IMR-90 (cell line): ENCODE data around the gene ZNF579. TPM values are rescaled to one million over a fixed set of nuclear protein-coding genes. Genes with fewer than 3 reads are reported as not detected.

ENCODE experiments used
- ATAC-seq: fragments of 200-7000 bp; cut with Tn5 transposase; 2 replicates; pipeline ENCODE4 v1.9.1; 2020; ENCODE audit warnings: low read depth, mild to moderate bottlenecking, moderate library complexity
- BruUV-seq: library from RNA; stranded (reverse); fragments of 400-500 nt; replicated peaks from 2 replicates; lab custom pipeline; 2021; lab: Mats Ljungman, UMichigan
- CTCF ChIA-PET: fragments of 300-600 bp; formaldehyde crosslinking; extraction: SDS; loops from one replicate; lab custom pipeline; 2021; ENCODE audit warnings: antibody characterized with exemption; lab: Yijun Ruan, JAX
- POLR2A ChIA-PET: fragments of 300-600 bp; sonication (Branson Sonifier 250); formaldehyde crosslinking; loops from one replicate; lab custom pipeline; 2022; ENCODE audit warnings: antibody characterized with exemption; ENCODE audit not compliant: unreplicated experiment; lab: Charles Lee
- DNase-seq: peaks from one replicate; pipeline ENCODE4 v3.0.0; 2013
- H2AFZ ChIP-seq: replicated peaks from 2 replicates; pipeline ENCODE3; 2013; ENCODE audit warnings: low read length, mild to moderate bottlenecking; ENCODE audit not compliant: poor library complexity
- H2AK5ac ChIP-seq: 2 replicates; pipeline ENCODE4 v1.6.1; 2013; ENCODE audit warnings: low read depth, low read length, inconsistent platforms
- H2AK9ac ChIP-seq: replicated peaks from 2 replicates; pipeline ENCODE3; 2013; ENCODE audit warnings: mild to moderate bottlenecking, low read depth, low read length, moderate library complexity; ENCODE audit not compliant: poor library complexity
- H2BK120ac ChIP-seq: 2 replicates; pipeline ENCODE4 v1.6.1; 2013; ENCODE audit warnings: low read depth, low read length, inconsistent platforms
- H2BK15ac ChIP-seq: 3 replicates; pipeline ENCODE4 v1.6.1; 2013; ENCODE audit warnings: low read depth, low read length, inconsistent platforms
- H2BK20ac ChIP-seq: 2 replicates; pipeline ENCODE4 v1.6.1; 2013; ENCODE audit warnings: low read depth, mild to moderate bottlenecking, inconsistent platforms, low read length, moderate library complexity
- H2BK5ac ChIP-seq: 2 replicates; pipeline ENCODE4 v1.6.1; 2013; ENCODE audit warnings: mild to moderate bottlenecking, low read depth, low read length, inconsistent platforms; ENCODE audit not compliant: poor library complexity, severe bottlenecking
- H3K14ac ChIP-seq: replicated peaks from 2 replicates; pipeline ENCODE4 v1.6.1; 2013; ENCODE audit warnings: low read depth, low read length, inconsistent platforms
- H3K18ac ChIP-seq: 2 replicates; pipeline ENCODE4 v1.6.1; 2013; ENCODE audit warnings: low read depth, low read length, control low read depth
- H3K23ac ChIP-seq: 2 replicates; pipeline ENCODE4 v1.6.1; 2013; ENCODE audit warnings: low read depth, low read length, inconsistent platforms
- H3K27ac ChIP-seq: 2 replicates; pipeline ENCODE4 v1.5.1; 2013; ENCODE audit warnings: mild to moderate bottlenecking, control low read depth, low read length; ENCODE audit not compliant: insufficient read depth
- H3K27me3 ChIP-seq: 2 replicates; pipeline ENCODE4 v1.6.1; 2013; ENCODE audit warnings: low read length; ENCODE audit not compliant: control insufficient read depth, insufficient read depth
- H3K36me3 ChIP-seq: 2 replicates; pipeline ENCODE4 v1.6.1; 2013; ENCODE audit warnings: low read length, mixed read lengths; ENCODE audit not compliant: control insufficient read depth, insufficient read depth
- H3K4ac ChIP-seq: 2 replicates; pipeline ENCODE4 v1.6.1; 2013; ENCODE audit warnings: low read depth, low read length, inconsistent platforms
- H3K4me1 ChIP-seq: 2 replicates; pipeline ENCODE4 v1.6.1; 2013; ENCODE audit warnings: low read length, mixed read lengths; ENCODE audit not compliant: control insufficient read depth, insufficient read depth
- H3K4me2 ChIP-seq: 2 replicates; pipeline ENCODE4 v1.6.1; 2013; ENCODE audit warnings: low read depth, mild to moderate bottlenecking, control low read depth, low read length, moderate library complexity
- H3K4me3 ChIP-seq: 2 replicates; pipeline ENCODE4 v1.5.1; 2013; ENCODE audit warnings: low read depth, mild to moderate bottlenecking, control low read depth, low read length, moderate library complexity; ENCODE audit not compliant: insufficient read depth
- H3K56ac ChIP-seq: 2 replicates; pipeline ENCODE4 v1.6.1; 2013; ENCODE audit warnings: low read length, inconsistent platforms; ENCODE audit not compliant: insufficient read depth; ENCODE audit errors: extremely low read depth
- H3K79me1 ChIP-seq, 2 experiments: 2 replicates each; pipeline ENCODE4 v1.6.1; 2013; ENCODE audit warnings: low read length in 2 of 2, inconsistent platforms in 1 of 2, low read depth in 1 of 2
- H3K9ac ChIP-seq: 2 replicates; pipeline ENCODE4 v1.6.1; 2013; ENCODE audit warnings: low read depth, low read length, control low read depth
- H3K9me1 ChIP-seq: 2 replicates; pipeline ENCODE4 v1.6.1; 2013; ENCODE audit warnings: low read length, inconsistent platforms; ENCODE audit not compliant: insufficient read depth
- H3K9me3 ChIP-seq: 2 replicates; pipeline ENCODE4 v1.6.1; 2013; ENCODE audit warnings: low read length; ENCODE audit not compliant: control insufficient read depth, insufficient read depth
- H4K20me1 ChIP-seq: 2 replicates; pipeline ENCODE4 v1.6.1; 2013; ENCODE audit warnings: low read length, inconsistent platforms; ENCODE audit not compliant: insufficient read depth
- H4K5ac ChIP-seq: 2 replicates; pipeline ENCODE4 v1.6.1; 2013; ENCODE audit warnings: mild to moderate bottlenecking, low read depth, low read length, control low read depth
- H4K8ac ChIP-seq, 2 experiments: 2 replicates each; pipeline ENCODE4 v1.6.1; 2013; ENCODE audit warnings: low read depth in 2 of 2, low read length in 2 of 2, control low read depth in 1 of 2, inconsistent platforms in 1 of 2
- H4K91ac ChIP-seq: 2 replicates; pipeline ENCODE4 v1.6.1; 2013; ENCODE audit warnings: low read depth, low read length, inconsistent platforms; ENCODE audit not compliant: insufficient read depth
- BHLHE40 ChIP-seq: fragments of 150-350 bp; IDR thresholded peaks from 2 replicates; pipeline ENCODE4 v1.6.1; 2016; ENCODE audit warnings: mild to moderate bottlenecking, low read depth, low read length
- CEBPB ChIP-seq: IDR thresholded peaks from 2 replicates; pipeline ENCODE4 v1.6.1; 2012; ENCODE audit warnings: low read depth, low read length, improper control_type of control experiment
- CHD1 ChIP-seq: IDR thresholded peaks from 2 replicates; pipeline ENCODE4 v1.6.1; 2012; ENCODE audit warnings: low read depth, low read length, improper control_type of control experiment
- MAFK ChIP-seq: IDR thresholded peaks from 2 replicates; pipeline ENCODE4 v1.6.1; 2012; ENCODE audit warnings: low read depth, low read length, improper control_type of control experiment
- MXI1 ChIP-seq: IDR thresholded peaks from 2 replicates; pipeline ENCODE4 v1.6.1; 2012; ENCODE audit warnings: low read depth, mild to moderate bottlenecking, low read length, moderate library complexity, borderline replicate concordance
- POLR2A ChIP-seq: IDR thresholded peaks from 2 replicates; pipeline ENCODE4 v1.6.1; 2012; ENCODE audit warnings: mild to moderate bottlenecking, low read depth, low read length
- RCOR1 ChIP-seq: IDR thresholded peaks from 2 replicates; pipeline ENCODE4 v1.6.1; 2012; ENCODE audit warnings: mild to moderate bottlenecking, low read length, improper control_type of control experiment; ENCODE audit not compliant: insufficient replicate concordance
- RFX5 ChIP-seq: IDR thresholded peaks from 2 replicates; pipeline ENCODE4 v1.8.0; 2012; ENCODE audit warnings: low read depth, mild to moderate bottlenecking, low read length, moderate library complexity
- SMC3 ChIP-seq: fragments of 150-350 bp; IDR thresholded peaks from 2 replicates; pipeline ENCODE4 v1.6.1; 2016; ENCODE audit warnings: low read depth, mild to moderate bottlenecking, antibody characterized with exemption, low read length, moderate library complexity
- WGBS, 2 experiments: methylation state at CpG; one replicate each; pipeline versions ENCODE4 v1.1.5 to v1.1.7; 2013; ENCODE audit warnings: missing lambda C conversion rate in 2 of 2; ENCODE audit not compliant: insufficient read length in 1 of 2; ENCODE audit errors: extremely low coverage in 2 of 2; 5-methylcytosine and 5-hydroxymethylcytosine counted together
- dilution Hi-C: fragments of 300-500 bp; cut with HindIII; formaldehyde crosslinking; loops from one replicate; pipeline ENCODE4 v1.14.3; 2018; ENCODE audit warnings: low sequenced_read_pairs; ENCODE audit not compliant: unreplicated experiment
- in situ Hi-C: fragments of 300-500 bp; cut with MboI; formaldehyde crosslinking; loops from 3 replicates; pipeline ENCODE4 v1.14.3; 2019; ENCODE audit warnings: low sequenced_read_pairs, inconsistent platforms, mixed read lengths
- intact Hi-C: fragments of 100-400 bp; cut with micrococcal nuclease; formaldehyde crosslinking; loops from 2 replicates; pipeline ENCODE4 v1.10.0; 2022
- polyA plus RNA-seq, 3 experiments: library from polyadenylated mRNA; depleted of rRNA; stranded (reverse); fragments of >200 nt; gene quantifications; 2 replicates each; pipeline ENCODE4 v1.2.3, GENCODE V29; 2012; ENCODE audit warnings: low replicate concordance in 1 of 3
- total RNA-seq: library from RNA; depleted of rRNA; stranded (reverse); fragments of >200 nt; gene quantifications from 2 replicates; pipeline ENCODE4 v1.2.3, GENCODE V29; 2012
- TF ChIP-seq, protein P1 (sequence below): fragments of 150-350 bp; IDR thresholded peaks from 2 replicates; pipeline ENCODE4 v1.6.1; 2017; ENCODE audit warnings: mild to moderate bottlenecking, antibody characterized with exemption, low read length, low read depth
- TF ChIP-seq, protein P2 (sequence below): conservative IDR thresholded peaks from 2 replicates; pipeline ENCODE4 v1.5.1; 2012; ENCODE audit warnings: mild to moderate bottlenecking, low read depth, low read length, improper control_type of control experiment

The ZNF579 gene
- total and polyA plus RNA-seq, 2 of the 4 experiments (the other 2 are of a cell fraction): 0.54 to 9.0 TPM

DNA sequence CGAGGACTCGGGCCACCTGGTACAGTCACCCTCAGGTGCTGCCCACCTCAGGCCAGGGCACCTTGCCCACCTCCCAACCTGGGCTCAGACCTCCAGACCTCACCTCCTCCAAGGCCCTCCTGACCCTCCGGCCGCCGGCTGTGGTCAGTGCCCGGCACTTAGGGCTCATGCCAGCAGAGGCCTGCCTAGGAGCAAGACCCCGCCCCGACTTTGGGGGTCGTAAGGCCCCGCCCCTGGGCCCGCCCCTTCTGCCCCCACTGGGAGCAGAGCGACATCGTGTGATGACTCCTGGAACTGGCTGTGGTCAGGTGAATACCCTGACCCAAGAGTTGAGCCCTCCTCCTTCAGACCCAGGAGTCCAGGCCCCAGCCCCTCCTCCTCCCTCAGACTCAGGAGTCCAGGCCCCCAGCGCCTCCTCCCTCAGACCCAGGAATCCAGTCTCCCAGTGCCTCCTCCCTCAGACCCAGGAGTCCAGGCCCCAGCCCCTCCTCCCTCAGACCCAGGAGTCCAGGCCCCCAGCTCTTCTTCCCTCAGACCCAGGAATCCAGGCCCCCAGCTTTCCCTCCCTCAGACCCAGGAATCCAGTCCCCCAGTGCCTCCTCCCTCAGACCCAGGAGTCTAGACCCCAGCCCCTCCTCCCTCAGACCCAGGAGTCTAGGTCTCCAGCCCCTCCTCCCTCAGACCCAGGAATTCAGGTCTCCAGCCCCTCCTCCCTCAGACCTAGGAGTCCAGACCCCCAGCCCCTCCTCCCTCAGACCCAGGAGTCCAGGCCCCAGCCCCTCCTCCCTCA lies 43.5 kb downstream of the ZNF579 start, which contains the start of gene SBK2 (continued):
- TF ChIP-seq, protein P1, sequence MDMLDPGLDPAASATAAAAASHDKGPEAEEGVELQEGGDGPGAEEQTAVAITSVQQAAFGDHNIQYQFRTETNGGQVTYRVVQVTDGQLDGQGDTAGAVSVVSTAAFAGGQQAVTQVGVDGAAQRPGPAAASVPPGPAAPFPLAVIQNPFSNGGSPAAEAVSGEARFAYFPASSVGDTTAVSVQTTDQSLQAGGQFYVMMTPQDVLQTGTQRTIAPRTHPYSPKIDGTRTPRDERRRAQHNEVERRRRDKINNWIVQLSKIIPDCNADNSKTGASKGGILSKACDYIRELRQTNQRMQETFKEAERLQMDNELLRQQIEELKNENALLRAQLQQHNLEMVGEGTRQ: no peak
- no peak for TF ChIP-seq POLR2A
- no peak for TF ChIP-seq RCOR1

DNA sequence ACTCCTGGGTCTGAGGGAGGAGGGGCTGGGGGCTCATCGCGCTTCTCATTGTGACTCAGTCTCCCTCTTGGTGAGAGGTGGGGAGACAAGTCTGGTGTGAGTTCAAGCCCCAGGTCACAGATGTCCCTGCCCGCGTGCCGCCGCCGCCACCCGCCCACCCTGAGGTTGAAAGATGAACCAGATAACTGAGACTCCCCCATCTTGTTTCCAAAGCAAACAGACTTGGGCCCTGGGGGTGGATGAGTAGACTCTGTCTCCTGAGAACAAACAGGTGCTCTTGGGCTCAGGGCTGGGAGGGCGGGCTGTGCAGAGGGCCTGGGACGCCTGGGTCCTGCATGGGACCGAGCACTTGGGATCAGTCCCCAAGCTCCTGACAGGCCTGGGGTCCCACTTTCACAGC lies 44.3 kb downstream of the ZNF579 start:
- H2BK120ac ChIP-seq: no peak overlapping the region
- H3K23ac ChIP-seq: no peak overlapping the region
- dilution Hi-C loops (no loop called here), in situ Hi-C loops (no loop called here), intact Hi-C loops (loop anchor here (2.0 kb wide), 1 partner anchor 20 kb away; no protein-coding TSS in a partner anchor)
- ATAC-seq: no peak
- H4K8ac ChIP-seq: no peak overlapping the region
- no peaks in the 10 kb centered on the region; the same call in 1 of the 2 replicates for H3K27me3 ChIP-seq
- ChIA-PET POLR2A (no interaction called here), CTCF (no interaction called here)
- no peak overlapping the region for H4K91ac ChIP-seq
- H3K79me1 ChIP-seq: no peaks in the 10 kb centered on the region
- H2AK5ac ChIP-seq: no peak overlapping the region; the same call in 1 of the 2 replicates
- no peak overlapping the region for H3K18ac ChIP-seq
- no peak for DNase-seq
- no peaks in the 10 kb centered on the region; the same call in 1 of the 2 replicates for H3K4me1 ChIP-seq
- H3K4me3 ChIP-seq: no peak overlapping the region
- no peaks in the 10 kb centered on the region for H4K20me1 ChIP-seq
- no peak overlapping the region for H3K27ac ChIP-seq
- H3K9ac ChIP-seq: no peak overlapping the region
- H3K56ac ChIP-seq: no peak overlapping the region
- 0 out of 2 replicates have a peak, but pooled peaks cover 2% of the 10 kb centered on the region for H3K9me1 ChIP-seq
- no peak overlapping the region for H2AFZ ChIP-seq
- H3K4ac ChIP-seq: no peak overlapping the region
- no peak overlapping the region for H3K4me2 ChIP-seq
- no peak overlapping the region for H2BK5ac ChIP-seq
- 100% methylated on average over 1 of the region's 11 CpGs; no CpG with 5 or more reads in 1 of the 2 experiments for WGBS, 2 experiments
- no peak overlapping the region for H3K14ac ChIP-seq
- no peak overlapping the region for H2BK15ac ChIP-seq
- H3K9me3 ChIP-seq: no peaks in the 10 kb centered on the region
- H3K36me3 ChIP-seq: no peaks in the 10 kb centered on the region
- TF ChIP-seq MAFK (no peak), BHLHE40 (no peak), RFX5 (no peak), SMC3 (no peak), RCOR1 (no peak), CEBPB (no peak), MXI1 (no peak), CHD1 (no peak)
- TF ChIP-seq, protein P2, sequence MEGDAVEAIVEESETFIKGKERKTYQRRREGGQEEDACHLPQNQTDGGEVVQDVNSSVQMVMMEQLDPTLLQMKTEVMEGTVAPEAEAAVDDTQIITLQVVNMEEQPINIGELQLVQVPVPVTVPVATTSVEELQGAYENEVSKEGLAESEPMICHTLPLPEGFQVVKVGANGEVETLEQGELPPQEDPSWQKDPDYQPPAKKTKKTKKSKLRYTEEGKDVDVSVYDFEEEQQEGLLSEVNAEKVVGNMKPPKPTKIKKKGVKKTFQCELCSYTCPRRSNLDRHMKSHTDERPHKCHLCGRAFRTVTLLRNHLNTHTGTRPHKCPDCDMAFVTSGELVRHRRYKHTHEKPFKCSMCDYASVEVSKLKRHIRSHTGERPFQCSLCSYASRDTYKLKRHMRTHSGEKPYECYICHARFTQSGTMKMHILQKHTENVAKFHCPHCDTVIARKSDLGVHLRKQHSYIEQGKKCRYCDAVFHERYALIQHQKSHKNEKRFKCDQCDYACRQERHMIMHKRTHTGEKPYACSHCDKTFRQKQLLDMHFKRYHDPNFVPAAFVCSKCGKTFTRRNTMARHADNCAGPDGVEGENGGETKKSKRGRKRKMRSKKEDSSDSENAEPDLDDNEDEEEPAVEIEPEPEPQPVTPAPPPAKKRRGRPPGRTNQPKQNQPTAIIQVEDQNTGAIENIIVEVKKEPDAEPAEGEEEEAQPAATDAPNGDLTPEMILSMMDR: no peak
- TF ChIP-seq, protein P1: no peak
- no TSS peak for BruUV-seq
- no peak overlapping the region for H2AK9ac ChIP-seq
- H2BK20ac ChIP-seq: no peak overlapping the region
- H4K5ac ChIP-seq: no peak overlapping the region
